ENCODE measurements around the gene POLR2B. TPM values are rescaled to one million over a fixed set of nuclear protein-coding genes. Genes with fewer than 3 reads are reported as not detected.
"Not testable (repeated sequence)": the region's sequence is repeated elsewhere in the genome, so short reads cannot be mapped to it uniquely, and the experiment has no call there.

Gene POLR2B
- total RNA-seq, 1 donor from 2014 or later: 290 TPM

GRCh38 chr4:57043347-57044251, 64.9 kb downstream of the POLR2B start:
- Histone ChIP-seq H4K20me1 (ENCODE audit: low read depth) (no peaks in the 10 kb centered on the region), H3K79me2 (ENCODE audit: low read depth) (no peaks in the 10 kb centered on the region), H3F3A (ENCODE audit: low read depth) (no peaks in the 10 kb centered on the region), H2AFZ (replicated peaks) (peak overlapping the region; percentile 1), H3K36me3 (no peaks in the 10 kb centered on the region), H3K9me3 (ENCODE audit: low read depth) (no peaks in the 10 kb centered on the region), H3K27ac (no peak overlapping the region), H3K27me3 (no peaks in the 10 kb centered on the region), H3K9ac (no peak overlapping the region), H3K4me1 (no peaks in the 10 kb centered on the region), H3K4me3 (no peak overlapping the region), H3K4me2 (no peak overlapping the region)
- peaks cover 12% of the 10 kb centered on the region for H3K9me3 Mint-ChIP-seq
- no peak overlapping the region for H3K27ac Mint-ChIP-seq
- H3K36me3 Mint-ChIP-seq: peaks cover 5% of the 10 kb centered on the region
- DNase-seq (ENCODE audit: low spot score): no peak
- H3K27me3 Mint-ChIP-seq (ENCODE audit: insufficient read depth, low read depth): peaks cover 2% of the 10 kb centered on the region
- no peak for TF ChIP-seq EZH2phosphoT487 (IDR thresholded peaks at IDR 0.05)
- no peak for TF ChIP-seq EZH2 (IDR thresholded peaks at IDR 0.05)
- no peak for TF ChIP-seq CTCF (IDR thresholded peaks at IDR 0.05)
- H3K4me3 Mint-ChIP-seq: no peak overlapping the region
- peaks cover 34% of the 10 kb centered on the region for H3K4me1 Mint-ChIP-seq

GRCh38 chr4:57044279-57044678, 65.6 kb downstream of the POLR2B start:
- Histone ChIP-seq H3K9me3 (ENCODE audit: low read depth) (no peaks in the 10 kb centered on the region), H3K79me2 (ENCODE audit: low read depth) (no peaks in the 10 kb centered on the region), H3K4me3 (no peak overlapping the region), H3F3A (ENCODE audit: low read depth) (no peaks in the 10 kb centered on the region), H4K20me1 (ENCODE audit: low read depth) (no peaks in the 10 kb centered on the region), H3K27me3 (no peaks in the 10 kb centered on the region), H3K4me1 (no peaks in the 10 kb centered on the region), H3K9ac (no peak overlapping the region), H2AFZ (replicated peaks) (no peak overlapping the region), H3K36me3 (no peaks in the 10 kb centered on the region), H3K4me2 (no peak overlapping the region), H3K27ac (no peak overlapping the region)
- DNase-seq (ENCODE audit: low spot score): no peak
- no peak overlapping the region for H3K27ac Mint-ChIP-seq
- no peak overlapping the region for H3K4me3 Mint-ChIP-seq
- H3K27me3 Mint-ChIP-seq (ENCODE audit: insufficient read depth, low read depth): peaks cover 2% of the 10 kb centered on the region
- TF ChIP-seq EZH2phosphoT487 (IDR thresholded peaks at IDR 0.05) (no peak), CTCF (IDR thresholded peaks at IDR 0.05) (no peak), EZH2 (IDR thresholded peaks at IDR 0.05) (no peak)
- H3K9me3 Mint-ChIP-seq: peaks cover 12% of the 10 kb centered on the region
- H3K36me3 Mint-ChIP-seq: peaks cover 5% of the 10 kb centered on the region
- H3K4me1 Mint-ChIP-seq: peaks cover 30% of the 10 kb centered on the region

- Histone ChIP-seq H3K4me1 (no peaks in the 10 kb centered on the region), H4K20me1 (ENCODE audit: low read depth) (no peaks in the 10 kb centered on the region), H3K4me2 (no peak overlapping the region), H3F3A (ENCODE audit: low read depth) (no peaks in the 10 kb centered on the region), H3K27me3 (no peaks in the 10 kb centered on the region), H3K27ac (no peak overlapping the region), H3K36me3 (no peaks in the 10 kb centered on the region), H3K79me2 (ENCODE audit: low read depth) (no peaks in the 10 kb centered on the region), H3K9ac (no peak overlapping the region), H2AFZ (replicated peaks) (no peak overlapping the region), H3K9me3 (ENCODE audit: low read depth) (no peaks in the 10 kb centered on the region), H3K4me3 (no peak overlapping the region)
- no peak for DNase-seq (ENCODE audit: low spot score)
- H3K36me3 Mint-ChIP-seq: peaks cover 5% of the 10 kb centered on the region
- peaks cover 12% of the 10 kb centered on the region for H3K9me3 Mint-ChIP-seq
- no peak overlapping the region for H3K4me3 Mint-ChIP-seq
- H3K4me1 Mint-ChIP-seq: peaks cover 24% of the 10 kb centered on the region
- peaks cover 2% of the 10 kb centered on the region for H3K27me3 Mint-ChIP-seq (ENCODE audit: insufficient read depth, low read depth)
- no peak for TF ChIP-seq EZH2phosphoT487 (IDR thresholded peaks at IDR 0.05)
- H3K27ac Mint-ChIP-seq: no peak overlapping the region
Observed at GRCh38 chr4:57044996-57045395, 66.3 kb downstream of the POLR2B start.

- not testable (repeated sequence) for H2AFZ ChIP-seq (replicated peaks); H4K20me1 ChIP-seq (ENCODE audit: low read depth); H3K9me3 ChIP-seq (ENCODE audit: low read depth); H3K36me3 ChIP-seq; H3K4me2 ChIP-seq; H3K27ac Mint-ChIP-seq; H3K4me1 ChIP-seq; H3K9ac ChIP-seq; H3K36me3 Mint-ChIP-seq; H3K4me3 ChIP-seq; H3K27ac ChIP-seq; DNase-seq (ENCODE audit: low spot score); H3K27me3 Mint-ChIP-seq (ENCODE audit: insufficient read depth, low read depth); H3K27me3 ChIP-seq; H3K4me3 Mint-ChIP-seq; H3K79me2 ChIP-seq (ENCODE audit: low read depth); H3F3A ChIP-seq (ENCODE audit: low read depth)
- peaks cover 12% of the 10 kb centered on the region for H3K9me3 Mint-ChIP-seq
- H3K4me1 Mint-ChIP-seq: peaks cover 14% of the 10 kb centered on the region
Observed at GRCh38 chr4:57047046-57047445, 68.3 kb downstream of the POLR2B start.

All from neural progenitor cell (in vitro differentiated cells).